HG03095 (cell line): Measurements from ENCODE around the gene SHC3.

Experiments
- ATAC-seq: cut with Tn5 transposase; IDR thresholded peaks from one replicate; pipeline ENCODE4 v1.9.1; 2021; ENCODE audit warnings: moderate library complexity; ENCODE audit not compliant: unreplicated experiment

SHC3 gene

DNA sequence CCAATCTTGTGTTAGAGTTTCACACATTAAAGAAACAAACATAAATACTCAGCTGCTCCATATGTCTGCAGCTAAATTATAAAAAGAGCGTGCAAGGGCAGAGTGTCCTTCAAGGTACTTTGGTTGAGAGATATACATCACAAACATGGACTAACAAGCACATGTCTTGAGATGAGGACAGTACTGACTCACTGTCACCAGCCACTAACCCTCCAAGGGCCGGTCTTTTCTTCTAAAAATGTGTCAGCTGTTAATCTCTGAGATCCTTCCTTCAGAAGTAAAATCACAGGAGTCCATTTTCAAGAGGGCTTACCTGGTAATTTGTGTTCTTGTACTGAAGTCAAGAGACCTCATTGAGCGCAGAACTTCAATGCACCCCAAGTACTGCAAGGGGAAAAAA lies 66.4 kb downstream of the SHC3 start:
- no peak for ATAC-seq

- no peak for ATAC-seq
These were observed 69.0 kb downstream of the SHC3 start for GRCh38 chr9:89109666-89110065.

DNA sequence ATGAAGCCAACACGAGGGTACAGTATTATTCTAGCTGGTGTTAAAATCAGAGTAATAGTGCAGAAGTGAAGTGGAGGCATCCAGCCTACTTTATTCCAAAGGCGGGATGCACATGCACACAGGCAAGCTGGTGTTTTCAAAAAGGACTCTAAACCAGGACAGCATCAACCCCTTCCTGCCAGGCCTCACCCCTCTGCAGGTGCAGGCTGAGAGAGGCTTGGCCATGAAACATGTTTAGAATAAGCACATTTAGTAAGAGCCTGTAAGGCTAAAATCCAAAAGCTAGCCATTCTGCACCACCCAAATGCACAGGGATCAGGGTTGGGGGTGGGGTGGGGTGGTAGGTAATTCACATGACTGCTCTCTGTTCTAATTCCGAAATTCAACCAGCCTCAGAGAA lies 71.2 kb downstream of the SHC3 start:
- no peak for ATAC-seq

DNA sequence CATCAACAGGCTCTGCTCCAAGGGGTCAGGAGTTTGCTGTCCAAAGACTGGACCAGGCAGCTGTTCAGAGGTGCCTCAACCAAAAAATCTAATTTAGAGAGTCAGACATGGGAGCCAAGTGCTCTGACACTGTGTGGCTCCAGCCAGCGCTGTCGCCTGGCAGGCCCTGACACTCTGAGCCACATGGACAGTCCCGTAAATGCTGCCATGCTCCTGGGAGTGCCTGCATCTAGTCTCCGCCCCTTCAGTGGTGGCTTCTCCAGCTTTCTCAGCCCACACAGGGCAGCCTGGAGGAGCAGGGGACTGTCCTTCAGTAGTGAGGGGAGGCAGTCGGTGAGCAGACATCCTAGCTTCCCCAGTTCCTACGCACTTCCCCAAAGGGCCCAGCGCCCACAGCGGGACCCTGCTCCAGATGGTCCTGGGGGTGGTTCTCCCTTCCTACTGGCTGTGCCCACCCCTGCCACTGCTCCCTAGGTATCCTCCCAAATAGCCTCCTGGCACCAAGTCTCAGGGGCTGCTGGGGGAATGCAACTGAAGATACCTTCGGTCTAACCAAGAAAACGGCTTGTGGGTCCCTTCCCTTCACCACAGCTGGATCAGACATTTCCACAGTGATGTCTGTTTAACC lies 72.3 kb downstream of the SHC3 start:
- ATAC-seq, result no peak

DNA sequence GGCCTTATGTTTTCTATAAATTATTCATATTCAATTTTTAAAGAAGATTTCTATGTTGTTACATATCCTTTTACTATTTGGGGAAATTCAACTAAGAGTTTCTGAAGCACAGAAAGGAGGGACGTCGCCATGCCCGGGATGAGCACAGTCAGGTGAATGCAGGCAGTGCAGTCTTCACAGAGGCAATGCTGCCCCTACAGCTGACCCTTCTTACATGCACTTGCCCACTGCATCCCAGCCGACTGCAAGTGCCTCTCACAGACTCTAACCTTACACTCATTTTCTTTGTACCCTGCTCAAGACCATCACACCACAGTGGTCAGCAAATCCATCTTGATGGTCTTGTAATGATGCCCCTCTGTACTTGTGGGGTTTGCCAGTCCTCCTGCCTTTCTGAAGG lies 73.8 kb downstream of the SHC3 start:
- no peak for ATAC-seq

GRCh38 chr9:89097219-89097618 lies 81.4 kb downstream of the SHC3 start:
- ATAC-seq, result no peak

DNA sequence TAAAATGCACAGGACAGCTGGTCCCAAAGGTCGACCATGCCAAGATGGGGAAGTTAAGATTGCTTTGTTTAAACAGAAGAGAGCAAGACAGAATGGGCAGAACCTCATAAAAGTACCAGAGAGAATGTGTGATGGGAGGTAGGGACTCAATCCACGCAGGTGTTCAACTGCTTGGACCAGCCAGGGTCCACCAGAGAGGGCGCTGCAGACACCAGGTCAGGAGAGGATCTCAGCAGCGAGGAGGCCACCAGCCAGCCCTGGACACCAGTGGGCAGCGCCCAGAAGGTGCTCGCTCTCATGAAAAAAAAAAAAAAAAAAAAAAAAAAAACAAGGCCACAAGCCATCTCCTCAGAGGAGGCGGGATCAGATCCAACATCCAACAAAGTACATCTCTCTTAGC lies 81.8 kb downstream of the SHC3 start:
- no peak for ATAC-seq

DNA sequence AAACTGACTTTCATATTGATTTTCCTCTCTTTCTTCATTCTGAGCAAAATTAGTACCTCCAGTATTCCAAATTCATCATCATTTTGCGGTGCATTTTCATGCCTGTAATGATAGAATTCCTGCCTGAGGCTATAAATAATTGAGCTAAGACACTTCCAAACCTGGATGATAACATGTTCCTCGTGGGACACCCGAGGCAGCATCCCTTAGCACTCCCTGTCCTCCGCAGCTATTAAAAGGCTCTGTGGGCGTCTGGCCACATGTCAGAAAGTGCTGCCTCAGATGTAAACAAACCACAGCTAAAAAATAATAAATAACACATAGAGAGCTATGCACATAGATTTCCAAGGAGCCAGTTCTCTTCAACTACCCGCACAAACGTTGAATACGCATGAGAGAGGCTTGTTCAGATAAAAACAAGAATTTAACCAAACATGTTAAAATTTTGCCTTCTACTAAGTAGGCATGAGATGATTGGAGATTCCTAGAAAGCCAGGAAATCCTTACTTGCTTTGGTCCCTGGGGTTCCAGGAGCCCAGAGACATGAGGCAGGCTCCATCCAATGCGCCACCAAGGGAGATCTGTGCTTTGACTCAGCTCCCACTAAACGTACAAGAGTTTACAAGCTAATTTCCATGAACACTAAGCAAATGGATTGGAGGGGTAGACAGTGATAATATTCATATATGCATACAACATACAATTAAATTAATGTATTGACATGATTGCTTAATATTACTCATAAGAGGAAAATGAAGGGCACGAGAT lies 82.7 kb downstream of the SHC3 start:
- ATAC-seq, result no peak

- no peak for ATAC-seq
These were observed 85.2 kb downstream of the SHC3 start for GRCh38 chr9:89093201-89093975.

DNA sequence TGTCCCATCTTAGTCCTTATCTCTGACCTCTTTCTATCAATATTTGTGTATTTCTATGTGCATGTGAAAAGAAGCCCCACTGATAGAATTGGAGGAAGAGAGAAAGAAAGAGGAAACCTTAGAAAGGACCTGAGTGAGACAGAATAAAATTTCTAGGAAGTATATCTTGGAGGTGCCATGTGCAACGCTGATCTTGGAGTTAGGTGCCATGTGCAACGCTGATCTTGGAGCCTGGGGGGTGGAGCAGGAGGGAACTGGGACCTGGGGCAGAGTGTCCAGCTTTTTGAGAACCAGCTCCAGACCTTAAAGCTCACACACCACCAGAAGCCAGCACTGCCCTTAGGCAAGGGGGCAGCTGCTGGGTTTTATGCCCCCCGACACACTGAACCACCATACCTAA lies 89.4 kb downstream of the SHC3 start:
- no peak for ATAC-seq

DNA sequence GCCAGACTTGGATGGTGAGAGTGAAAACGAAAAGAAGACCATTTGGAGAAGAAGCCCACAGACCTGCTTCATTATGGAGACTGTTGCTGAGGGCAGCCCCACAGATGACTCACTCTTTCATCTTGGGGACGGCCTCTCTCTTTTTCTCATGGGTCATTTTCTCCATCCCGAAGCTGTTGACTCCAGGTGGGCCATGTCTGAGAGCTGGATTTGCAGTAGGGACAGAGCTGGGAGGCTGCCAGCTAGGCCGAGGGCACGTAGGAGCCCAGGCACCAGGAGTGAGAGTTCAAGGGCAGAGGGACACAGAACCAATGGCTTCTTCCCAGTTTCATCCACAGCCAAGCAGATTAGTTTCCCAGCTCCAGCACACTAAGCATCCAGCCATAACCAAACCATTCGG lies 95.0 kb downstream of the SHC3 start:
- ATAC-seq, result no peak

- no peak for ATAC-seq
These were observed 98.4 kb downstream of the SHC3 start for GRCh38 chr9:89080193-89080592.

DNA sequence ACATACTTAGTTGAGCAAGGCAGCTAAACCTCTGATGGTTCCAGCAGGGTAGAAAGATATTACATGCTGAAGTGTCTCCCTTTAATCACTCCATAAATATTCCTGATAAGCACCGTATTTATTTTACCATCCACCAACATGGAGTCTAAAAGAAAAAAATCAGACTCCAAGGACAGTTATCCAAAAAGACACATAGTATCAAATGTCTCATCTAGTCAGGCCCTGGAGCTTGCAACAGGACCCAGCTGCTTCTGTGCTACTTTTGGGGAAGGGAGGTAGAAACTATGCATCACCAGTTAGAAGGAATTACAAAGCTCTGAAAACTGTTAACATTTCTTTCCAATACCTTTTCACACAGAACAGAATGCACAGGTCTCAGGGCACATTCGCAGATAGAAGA lies 99.2 kb downstream of the SHC3 start:
- no peak for ATAC-seq

GRCh38 chr9:89078860-89079259 lies 99.8 kb downstream of the SHC3 start:
- ATAC-seq, result no peak

DNA sequence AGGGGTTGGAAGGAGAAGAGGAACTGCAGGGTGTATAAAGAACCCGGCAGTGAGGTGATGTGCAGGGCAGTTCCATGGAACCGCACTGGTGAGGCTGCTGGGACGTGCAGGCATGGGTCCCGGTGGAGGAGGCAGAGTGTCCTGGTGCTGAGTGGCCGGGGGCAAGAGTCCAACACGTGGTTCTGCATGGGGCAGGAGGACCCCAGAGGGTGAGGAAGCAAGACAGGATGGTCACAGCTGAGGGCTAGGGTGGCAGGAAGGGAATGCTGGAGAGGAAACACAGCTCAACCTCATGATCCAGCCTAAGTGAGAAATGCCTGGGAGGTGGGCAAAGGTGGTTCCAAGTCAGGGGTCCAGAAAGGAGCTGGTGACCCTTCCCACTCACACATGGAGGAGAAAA lies 100.2 kb downstream of the SHC3 start:
- no peak for ATAC-seq

DNA sequence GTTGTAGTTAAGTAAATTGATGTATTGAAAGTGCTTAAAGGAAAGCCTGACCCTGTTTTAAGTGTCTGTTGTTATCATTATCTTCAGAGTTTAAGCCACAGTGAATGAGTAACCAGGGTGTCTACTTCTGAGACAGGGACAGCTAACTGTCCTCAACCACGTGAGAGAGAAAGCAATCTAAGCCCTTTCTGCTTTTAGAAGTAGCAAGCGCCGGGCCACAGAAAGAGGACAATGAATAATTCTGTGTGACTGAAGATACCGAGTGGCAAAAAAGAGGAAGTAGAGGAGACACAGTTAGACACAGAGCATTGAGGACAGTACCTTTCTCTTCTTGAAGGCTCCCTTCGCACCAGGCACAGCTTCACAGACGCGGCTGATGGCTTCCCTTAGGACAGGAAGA lies 101.1 kb downstream of the SHC3 start:
- ATAC-seq, result peak; percentile 87

DNA sequence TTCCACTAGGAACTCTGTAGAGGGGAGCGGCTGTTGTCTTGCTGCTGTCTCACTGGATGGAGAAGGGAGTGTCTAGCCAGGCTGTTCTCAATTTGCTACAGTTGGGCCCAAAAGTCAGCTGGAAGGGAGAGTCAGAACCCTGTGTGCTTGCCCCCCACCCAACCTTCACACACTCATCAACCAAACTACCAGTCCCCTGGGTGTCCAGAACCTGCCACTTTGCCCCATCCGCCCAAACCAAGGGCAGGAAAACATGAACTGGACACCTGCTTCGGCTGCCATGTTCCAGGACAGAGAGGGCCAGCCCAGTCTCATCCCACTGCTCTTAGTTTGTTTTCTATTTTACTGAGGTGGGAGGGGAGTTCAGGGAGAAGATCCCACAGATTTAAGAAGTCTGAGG lies 105.2 kb downstream of the SHC3 start:
- no peak for ATAC-seq

- no peak for ATAC-seq
These were observed 107.0 kb downstream of the SHC3 start for GRCh38 chr9:89071591-89071990.

GRCh38 chr9:89066835-89067234 lies 111.8 kb downstream of the SHC3 start:
- no peak for ATAC-seq

- ATAC-seq, result peak; percentile 62
These were observed 112.7 kb downstream of the SHC3 start for GRCh38 chr9:89065921-89066320.

- ATAC-seq, result no peak
These were observed 117.8 kb downstream of the SHC3 start for GRCh38 chr9:89060790-89061189.

GRCh38 chr9:89059925-89060506 lies 118.6 kb downstream of the SHC3 start:
- no peak for ATAC-seq
